ENCODE results near the gene FZD10. TPM values are rescaled to one million over a fixed set of nuclear protein-coding genes. Genes with fewer than 3 reads are reported as not detected.

FZD10 gene
- total and polyA plus RNA-seq, 2 of the 13 experiments (the other 11 are each of a cell fraction or from before 2014, with no cell fraction given) = not detected

- TF ChIP-seq, protein P1, sequence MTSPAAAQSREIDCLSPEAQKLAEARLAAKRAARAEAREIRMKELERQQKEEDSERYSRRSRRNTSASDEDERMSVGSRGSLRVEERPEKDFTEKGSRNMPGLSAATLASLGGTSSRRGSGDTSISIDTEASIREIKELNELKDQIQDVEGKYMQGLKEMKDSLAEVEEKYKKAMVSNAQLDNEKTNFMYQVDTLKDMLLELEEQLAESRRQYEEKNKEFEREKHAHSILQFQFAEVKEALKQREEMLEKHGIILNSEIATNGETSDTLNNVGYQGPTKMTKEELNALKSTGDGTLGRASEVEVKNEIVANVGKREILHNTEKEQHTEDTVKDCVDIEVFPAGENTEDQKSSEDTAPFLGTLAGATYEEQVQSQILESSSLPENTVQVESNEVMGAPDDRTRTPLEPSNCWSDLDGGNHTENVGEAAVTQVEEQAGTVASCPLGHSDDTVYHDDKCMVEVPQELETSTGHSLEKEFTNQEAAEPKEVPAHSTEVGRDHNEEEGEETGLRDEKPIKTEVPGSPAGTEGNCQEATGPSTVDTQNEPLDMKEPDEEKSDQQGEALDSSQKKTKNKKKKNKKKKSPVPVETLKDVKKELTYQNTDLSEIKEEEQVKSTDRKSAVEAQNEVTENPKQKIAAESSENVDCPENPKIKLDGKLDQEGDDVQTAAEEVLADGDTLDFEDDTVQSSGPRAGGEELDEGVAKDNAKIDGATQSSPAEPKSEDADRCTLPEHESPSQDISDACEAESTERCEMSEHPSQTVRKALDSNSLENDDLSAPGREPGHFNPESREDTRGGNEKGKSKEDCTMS (CRISPR knock-in tag; conservative IDR thresholded peaks at IDR 0.05) = no peak
- TF ChIP-seq SMYD3 (CRISPR knock-in tag; IDR thresholded peaks at IDR 0.05) = no peak
- TF ChIP-seq ETS1 (CRISPR knock-in tag; IDR thresholded peaks at IDR 0.05) = no peak
- TF ChIP-seq THAP11 (CRISPR knock-in tag; IDR thresholded peaks at IDR 0.05) = no peak
- TF ChIP-seq ZNF780A (CRISPR knock-in tag; IDR thresholded peaks at IDR 0.05) = no peak
- TF ChIP-seq ZNF10 (CRISPR knock-in tag; IDR thresholded peaks at IDR 0.05; ENCODE audit: borderline replicate concordance, low read depth) = no peak
- no peak for TF ChIP-seq ZNF496 (CRISPR knock-in tag; IDR thresholded peaks at IDR 0.05; ENCODE audit: insufficient replicate concordance)
- no peak for TF ChIP-seq HDAC6 (IDR thresholded peaks at IDR 0.05; ENCODE audit: low read depth, low read length)
- TF ChIP-seq FOXK1 (CRISPR knock-in tag; IDR thresholded peaks at IDR 0.05; ENCODE audit: borderline replicate concordance, low read depth) = no peak
- no peak for TF ChIP-seq ZNF143 (CRISPR knock-in tag; IDR thresholded peaks at IDR 0.05)
These were observed 34.1 kb upstream of the FZD10 start (continued) for GRCh38 chr12:130127912-130128789.

All from HepG2 (cell line).